ENCODE measurements around the gene PIM3.
"Not testable (repeated sequence)": the region's sequence is repeated elsewhere in the genome, so short reads cannot be mapped to it uniquely, and the experiment has no call there.

The PIM3 gene

GRCh38 chr22:49983148-49984042, 22.8 kb downstream of the PIM3 start:
- H3K4me2 ChIP-seq = no peak overlapping the region
- TF ChIP-seq, protein P1, sequence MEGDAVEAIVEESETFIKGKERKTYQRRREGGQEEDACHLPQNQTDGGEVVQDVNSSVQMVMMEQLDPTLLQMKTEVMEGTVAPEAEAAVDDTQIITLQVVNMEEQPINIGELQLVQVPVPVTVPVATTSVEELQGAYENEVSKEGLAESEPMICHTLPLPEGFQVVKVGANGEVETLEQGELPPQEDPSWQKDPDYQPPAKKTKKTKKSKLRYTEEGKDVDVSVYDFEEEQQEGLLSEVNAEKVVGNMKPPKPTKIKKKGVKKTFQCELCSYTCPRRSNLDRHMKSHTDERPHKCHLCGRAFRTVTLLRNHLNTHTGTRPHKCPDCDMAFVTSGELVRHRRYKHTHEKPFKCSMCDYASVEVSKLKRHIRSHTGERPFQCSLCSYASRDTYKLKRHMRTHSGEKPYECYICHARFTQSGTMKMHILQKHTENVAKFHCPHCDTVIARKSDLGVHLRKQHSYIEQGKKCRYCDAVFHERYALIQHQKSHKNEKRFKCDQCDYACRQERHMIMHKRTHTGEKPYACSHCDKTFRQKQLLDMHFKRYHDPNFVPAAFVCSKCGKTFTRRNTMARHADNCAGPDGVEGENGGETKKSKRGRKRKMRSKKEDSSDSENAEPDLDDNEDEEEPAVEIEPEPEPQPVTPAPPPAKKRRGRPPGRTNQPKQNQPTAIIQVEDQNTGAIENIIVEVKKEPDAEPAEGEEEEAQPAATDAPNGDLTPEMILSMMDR (conservative IDR thresholded peaks at IDR 0.05; ENCODE audit: low read depth, low read length) = no peak
- no peaks in the 10 kb centered on the region for H3K79me2 ChIP-seq (ENCODE audit: insufficient read depth, low read depth)
- no peaks in the 10 kb centered on the region for H3K27me3 ChIP-seq (ENCODE audit: insufficient read depth, low read depth)
- no peak overlapping the region for H3K27ac ChIP-seq
- H3K36me3 ChIP-seq (ENCODE audit: insufficient read depth) = no peaks in the 10 kb centered on the region
- no peaks in the 10 kb centered on the region for H4K20me1 ChIP-seq (ENCODE audit: insufficient read depth)
- H3K4me1 ChIP-seq (ENCODE audit: low read depth, poor library complexity, severe bottlenecking) = no peaks in the 10 kb centered on the region
- H3K4me3 ChIP-seq (IDR thresholded peaks at IDR 0.05; ENCODE audit: insufficient read depth, low read depth, low read length) = no peak overlapping the region
- H2AFZ ChIP-seq (ENCODE audit: low read depth) = no peak overlapping the region
- H3K9ac ChIP-seq = no peak overlapping the region

DNA sequence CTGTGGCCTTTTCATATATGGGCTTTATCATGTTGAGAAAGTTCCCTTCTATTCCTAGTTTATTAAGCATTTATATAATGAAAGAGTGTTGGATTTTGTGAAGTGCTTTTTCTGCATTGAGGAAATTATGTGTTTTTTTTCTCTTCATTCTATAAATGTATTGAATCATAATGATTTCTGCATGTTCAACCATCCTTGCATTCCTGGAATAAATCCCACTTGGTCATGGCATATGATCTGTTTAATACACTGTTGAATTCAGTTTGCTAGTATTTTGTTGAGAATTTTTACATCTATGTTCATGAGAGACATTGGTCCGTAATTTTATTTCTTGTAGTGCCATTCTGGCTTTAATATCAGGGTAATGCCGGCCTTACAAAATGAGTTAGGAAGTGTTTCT, 25.8 kb downstream of the PIM3 start:
- no peaks in the 10 kb centered on the region for H3K79me2 ChIP-seq (ENCODE audit: insufficient read depth, low read depth)
- H4K20me1 ChIP-seq (ENCODE audit: insufficient read depth) = no peaks in the 10 kb centered on the region
- no peak overlapping the region for H3K4me3 ChIP-seq (IDR thresholded peaks at IDR 0.05; ENCODE audit: insufficient read depth, low read depth, low read length)
- H2AFZ ChIP-seq (ENCODE audit: low read depth) = no peak overlapping the region
- no peaks in the 10 kb centered on the region for H3K4me1 ChIP-seq (ENCODE audit: low read depth, poor library complexity, severe bottlenecking)
- H3K9ac ChIP-seq = no peak overlapping the region
- no peak overlapping the region for H3K27ac ChIP-seq
- H3K4me2 ChIP-seq = no peak overlapping the region
- H3K27me3 ChIP-seq (ENCODE audit: insufficient read depth, low read depth) = no peaks in the 10 kb centered on the region
- TF ChIP-seq, protein P1 (conservative IDR thresholded peaks at IDR 0.05; ENCODE audit: low read depth, low read length) = no peak
- H3K36me3 ChIP-seq (ENCODE audit: insufficient read depth) = no peaks in the 10 kb centered on the region

GRCh38 chr22:49989826-49990225, 29.3 kb downstream of the PIM3 start:
- H3K27ac ChIP-seq; H4K20me1 ChIP-seq (ENCODE audit: insufficient read depth); H3K4me3 ChIP-seq (IDR thresholded peaks at IDR 0.05; ENCODE audit: insufficient read depth, low read depth, low read length); H2AFZ ChIP-seq (ENCODE audit: low read depth); H3K9ac ChIP-seq; H3K79me2 ChIP-seq (ENCODE audit: insufficient read depth, low read depth); H3K27me3 ChIP-seq (ENCODE audit: insufficient read depth, low read depth); H3K4me2 ChIP-seq; H3K4me1 ChIP-seq (ENCODE audit: low read depth, poor library complexity, severe bottlenecking); H3K36me3 ChIP-seq (ENCODE audit: insufficient read depth): not testable (repeated sequence)

DNA sequence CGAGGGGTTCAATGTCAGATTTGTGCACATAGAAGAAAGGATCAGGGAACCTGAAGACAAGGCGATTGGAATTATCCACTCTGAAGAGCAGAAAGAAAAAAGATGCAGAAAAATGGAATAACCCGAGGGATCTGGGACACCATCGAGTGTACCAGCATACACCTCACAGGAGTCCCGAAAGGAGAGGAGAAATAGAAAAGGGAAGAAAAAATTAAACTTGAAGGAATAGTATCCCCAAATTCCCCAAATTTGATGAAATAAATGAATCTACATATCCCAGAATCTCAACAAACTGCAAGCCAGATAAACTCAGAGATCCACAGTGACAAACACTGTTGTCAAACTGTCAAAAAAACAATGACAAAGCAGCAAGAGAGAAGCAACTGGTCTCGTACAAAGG, 30.6 kb downstream of the PIM3 start:
- H3K4me1 ChIP-seq (ENCODE audit: low read depth, poor library complexity, severe bottlenecking) = no peaks in the 10 kb centered on the region
- TF ChIP-seq, protein P1 (conservative IDR thresholded peaks at IDR 0.05; ENCODE audit: low read depth, low read length) = no peak
- H4K20me1 ChIP-seq (ENCODE audit: insufficient read depth) = no peaks in the 10 kb centered on the region
- H3K36me3 ChIP-seq (ENCODE audit: insufficient read depth) = no peaks in the 10 kb centered on the region
- no peak overlapping the region for H3K4me3 ChIP-seq (IDR thresholded peaks at IDR 0.05; ENCODE audit: insufficient read depth, low read depth, low read length)
- no peak overlapping the region for H3K4me2 ChIP-seq
- no peaks in the 10 kb centered on the region for H3K79me2 ChIP-seq (ENCODE audit: insufficient read depth, low read depth)
- no peak overlapping the region for H3K9ac ChIP-seq
- H3K27ac ChIP-seq = no peak overlapping the region
- no peak overlapping the region for H2AFZ ChIP-seq (ENCODE audit: low read depth)
- H3K27me3 ChIP-seq (ENCODE audit: insufficient read depth, low read depth) = no peaks in the 10 kb centered on the region

DNA sequence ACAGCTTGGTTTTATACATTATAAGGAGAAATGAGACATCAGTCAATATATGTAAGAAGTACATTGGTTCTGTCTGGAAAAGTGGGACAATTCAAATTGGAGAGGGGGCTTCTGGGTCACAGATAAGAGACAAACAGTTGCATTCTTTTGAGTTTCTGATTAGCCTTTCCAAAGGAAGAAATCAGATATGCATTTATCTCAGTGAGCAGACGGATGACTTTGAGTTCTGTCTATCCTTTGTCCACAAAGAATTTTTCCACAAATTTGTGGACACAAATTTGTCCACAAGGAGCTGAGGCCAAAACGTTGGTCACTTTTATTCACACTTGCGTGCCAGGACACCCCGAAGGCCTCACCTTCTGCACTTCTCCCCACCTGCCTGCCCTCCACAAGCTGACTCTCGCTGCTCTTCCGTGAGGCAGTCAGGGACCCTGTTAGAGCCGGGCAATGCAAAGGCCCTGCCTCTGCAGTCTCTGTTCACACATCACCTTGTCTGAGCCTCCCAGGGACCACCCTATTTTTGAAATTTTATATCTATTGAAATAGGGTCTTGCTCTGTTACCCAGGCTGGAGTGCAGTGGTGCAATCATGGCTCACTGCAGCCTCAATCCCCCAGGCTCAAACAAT, 31.4 kb downstream of the PIM3 start:
- Histone ChIP-seq H3K9ac (no peak overlapping the region), H3K4me1 (ENCODE audit: low read depth, poor library complexity, severe bottlenecking) (no peaks in the 10 kb centered on the region), H3K4me3 (IDR thresholded peaks at IDR 0.05; ENCODE audit: insufficient read depth, low read depth, low read length) (no peak overlapping the region), H3K36me3 (ENCODE audit: insufficient read depth) (no peaks in the 10 kb centered on the region), H2AFZ (ENCODE audit: low read depth) (no peak overlapping the region), H3K27me3 (ENCODE audit: insufficient read depth, low read depth) (no peaks in the 10 kb centered on the region), H3K27ac (no peak overlapping the region), H4K20me1 (ENCODE audit: insufficient read depth) (no peaks in the 10 kb centered on the region), H3K4me2 (no peak overlapping the region), H3K79me2 (ENCODE audit: insufficient read depth, low read depth) (no peaks in the 10 kb centered on the region)
- TF ChIP-seq, protein P1 (conservative IDR thresholded peaks at IDR 0.05; ENCODE audit: low read depth, low read length) = no peak
